22Rv1 (cell line): ENCODE measurements around the gene TRIM56.
"Not testable (repeated sequence)": the region's sequence is repeated elsewhere in the genome, so short reads cannot be mapped to it uniquely, and the experiment has no call there.

Experiments used
- H3K27ac ChIP-seq: fragments of 450-650 bp; 2 replicates; pipeline ENCODE4 v1.5.1; 2017
- ZFX ChIP-seq: fragments of 450-650 bp; IDR thresholded peaks from 2 replicates; pipeline ENCODE4 v1.6.1; 2017; ENCODE audit warnings: antibody characterized with exemption, borderline replicate concordance
- TF ChIP-seq, protein P1 (sequence below): fragments of 450-650 bp; IDR thresholded peaks from 2 replicates; pipeline ENCODE4 v1.5.1; 2017; ENCODE audit warnings: mild to moderate bottlenecking

Gene TRIM56

GRCh38 chr7:101102026-101102425 lies 16.7 kb downstream of the TRIM56 start:
- no peak overlapping the region for H3K27ac ChIP-seq
- no peak for TF ChIP-seq ZFX
- TF ChIP-seq, protein P1, sequence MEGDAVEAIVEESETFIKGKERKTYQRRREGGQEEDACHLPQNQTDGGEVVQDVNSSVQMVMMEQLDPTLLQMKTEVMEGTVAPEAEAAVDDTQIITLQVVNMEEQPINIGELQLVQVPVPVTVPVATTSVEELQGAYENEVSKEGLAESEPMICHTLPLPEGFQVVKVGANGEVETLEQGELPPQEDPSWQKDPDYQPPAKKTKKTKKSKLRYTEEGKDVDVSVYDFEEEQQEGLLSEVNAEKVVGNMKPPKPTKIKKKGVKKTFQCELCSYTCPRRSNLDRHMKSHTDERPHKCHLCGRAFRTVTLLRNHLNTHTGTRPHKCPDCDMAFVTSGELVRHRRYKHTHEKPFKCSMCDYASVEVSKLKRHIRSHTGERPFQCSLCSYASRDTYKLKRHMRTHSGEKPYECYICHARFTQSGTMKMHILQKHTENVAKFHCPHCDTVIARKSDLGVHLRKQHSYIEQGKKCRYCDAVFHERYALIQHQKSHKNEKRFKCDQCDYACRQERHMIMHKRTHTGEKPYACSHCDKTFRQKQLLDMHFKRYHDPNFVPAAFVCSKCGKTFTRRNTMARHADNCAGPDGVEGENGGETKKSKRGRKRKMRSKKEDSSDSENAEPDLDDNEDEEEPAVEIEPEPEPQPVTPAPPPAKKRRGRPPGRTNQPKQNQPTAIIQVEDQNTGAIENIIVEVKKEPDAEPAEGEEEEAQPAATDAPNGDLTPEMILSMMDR: no peak

GRCh38 chr7:101103701-101104100 lies 18.4 kb downstream of the TRIM56 start:
- H3K27ac ChIP-seq: not testable (repeated sequence)

DNA sequence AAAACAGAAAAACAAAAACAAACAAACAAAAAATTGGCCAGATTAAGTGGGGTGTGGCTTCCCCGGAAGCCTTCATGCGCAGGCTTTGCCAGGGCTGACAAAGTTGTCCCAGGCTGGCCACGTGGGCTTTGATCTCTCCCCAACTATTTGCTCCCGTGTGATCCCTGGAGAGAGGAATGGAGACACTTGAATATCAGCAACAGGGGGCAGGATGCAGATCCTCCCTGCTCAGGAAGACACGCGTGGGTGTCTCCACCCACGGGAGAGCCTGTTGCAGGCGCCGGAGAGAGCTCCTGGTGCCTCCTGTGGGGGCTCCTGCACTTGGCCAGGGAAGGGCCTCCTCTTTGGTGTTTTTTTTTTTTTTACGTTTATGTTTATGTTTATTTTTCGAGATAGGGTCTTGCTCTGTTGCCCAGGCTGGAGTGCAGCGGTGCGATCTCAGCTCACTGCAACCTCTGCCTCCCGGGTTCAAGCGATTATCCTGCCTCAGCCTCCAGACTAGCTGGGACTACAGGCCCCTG lies 19.0 kb downstream of the TRIM56 start:
- TF ChIP-seq, protein P1: no peak
- no peak for TF ChIP-seq ZFX
- no peak overlapping the region for H3K27ac ChIP-seq

GRCh38 chr7:101104799-101105198 lies 19.5 kb downstream of the TRIM56 start:
- H3K27ac ChIP-seq: no peak overlapping the region
- TF ChIP-seq ZFX: no peak
- TF ChIP-seq, protein P1: no peak

- not testable (repeated sequence) for H3K27ac ChIP-seq
Measured at GRCh38 chr7:101105248-101105647, 20.0 kb downstream of the TRIM56 start.

DNA sequence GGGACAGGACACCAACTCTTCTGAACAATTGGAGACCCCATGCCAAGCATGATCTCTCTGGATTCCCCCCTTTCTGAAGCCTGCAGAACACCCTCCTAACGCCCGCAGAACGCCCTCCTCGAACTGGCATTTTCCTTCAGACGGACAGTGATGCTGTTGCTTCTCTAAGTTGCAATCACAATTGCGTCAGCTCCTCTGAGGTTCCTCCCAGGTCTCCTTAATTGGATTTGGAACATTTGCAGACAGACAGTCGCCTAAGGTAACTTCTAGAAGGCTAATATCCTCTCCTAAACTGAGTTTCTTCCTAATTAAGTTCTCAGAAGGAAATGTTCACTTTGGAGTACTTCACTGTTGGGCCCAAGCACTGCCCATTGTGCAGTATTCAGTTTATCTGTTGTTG lies 21.1 kb downstream of the TRIM56 start:
- TF ChIP-seq ZFX: no peak
- TF ChIP-seq, protein P1: no peak
- no peak overlapping the region for H3K27ac ChIP-seq

GRCh38 chr7:101108330-101108857 lies 23.1 kb downstream of the TRIM56 start:
- H3K27ac ChIP-seq: no peak overlapping the region
- TF ChIP-seq ZFX: no peak
- TF ChIP-seq, protein P1: no peak

- H3K27ac ChIP-seq: no peak overlapping the region
- TF ChIP-seq, protein P1: no peak
- no peak for TF ChIP-seq ZFX
Measured at GRCh38 chr7:101108961-101109360, 23.7 kb downstream of the TRIM56 start.
